K562 (cell line): ENCODE measurements around the gene BRPF1. TPM values are rescaled to one million over a fixed set of nuclear protein-coding genes. Genes with fewer than 3 reads are reported as not detected.

Experiments used
- CHCHD3 ChIP-seq: fragments of 250-450 bp; sonication (Bioruptor Pico); IDR thresholded peaks from 2 replicates; pipeline ENCODE4 v2.1.2; 2022; ENCODE audit warnings: mild to moderate bottlenecking
- FOXM1 ChIP-seq, 2 experiments: fragments of 450-650 bp in 1 of 2; sonication (generic) in 1 of 2; formaldehyde crosslinking in 1 of 2; IDR thresholded peaks; 2 replicates each; pipeline versions ENCODE4 v1.6.1 to v1.9.0; 2017 to 2022; ENCODE audit warnings: low read depth in 2 of 2, mild to moderate bottlenecking in 2 of 2, missing genetic modification reagents in 1 of 2, moderate library complexity in 1 of 2
- GATA2 ChIP-seq: sonication (generic); formaldehyde crosslinking; IDR thresholded peaks from 2 replicates; pipeline ENCODE4 v1.4.0; 2020; ENCODE audit warnings: mild to moderate bottlenecking, missing genetic modification reagents
- HNRNPK ChIP-seq: fragments of 200-400 bp; formaldehyde crosslinking; IDR thresholded peaks from one replicate; pipeline ENCODE4 v1.6.1; 2018; ENCODE audit warnings: mild to moderate bottlenecking, low read depth, low read length; ENCODE audit not compliant: poor library complexity, severe bottlenecking
- IRF1 ChIP-seq: sonication (generic); formaldehyde crosslinking; IDR thresholded peaks from 2 replicates; pipeline ENCODE4 v1.8.0; 2022; ENCODE audit warnings: missing genetic modification reagents, mild to moderate bottlenecking, borderline replicate concordance
- MAX ChIP-seq: sonication (generic); formaldehyde crosslinking; IDR thresholded peaks from 2 replicates; pipeline ENCODE4 v1.9.0; 2022; ENCODE audit warnings: mild to moderate bottlenecking, missing genetic modification reagents
- MECOM ChIP-seq: fragments of 250-450 bp; sonication (Bioruptor Pico); IDR thresholded peaks from 2 replicates; pipeline ENCODE4 v1.8.0; 2022; ENCODE audit warnings: inconsistent platforms
- NCOA2 ChIP-seq, 2 experiments: fragments of 450-650 bp; IDR thresholded peaks; 2 replicates each; pipeline ENCODE4 v1.6.1; 2018; ENCODE audit warnings: mild to moderate bottlenecking in 2 of 2, moderate library complexity in 1 of 2; ENCODE audit not compliant: partially characterized antibody in 2 of 2
- PML ChIP-seq: IDR thresholded peaks from 2 replicates; pipeline ENCODE4 v1.6.1; 2012; ENCODE audit warnings: low read length, inconsistent platforms
- PRMT5 ChIP-seq: sonication (generic); formaldehyde crosslinking; IDR thresholded peaks from 2 replicates; pipeline ENCODE4 v1.5.0; 2020; ENCODE audit warnings: missing genetic modification reagents
- RBM34 ChIP-seq: fragments of 200-400 bp; formaldehyde crosslinking; IDR thresholded peaks from 2 replicates; pipeline ENCODE4 v1.6.1; 2018; ENCODE audit warnings: low read length, borderline replicate concordance; ENCODE audit not compliant: insufficient read depth
- SIRT6 ChIP-seq: IDR thresholded peaks from one replicate; pipeline ENCODE4 v1.6.1; 2012; ENCODE audit warnings: low read depth, mild to moderate bottlenecking, control low read depth, inconsistent platforms, low read length, moderate library complexity
- SNIP1 ChIP-seq: fragments of 450-650 bp; IDR thresholded peaks from 2 replicates; pipeline ENCODE4 v1.7.1; 2017; ENCODE audit warnings: low read depth, mild to moderate bottlenecking
- TEAD1 ChIP-seq, 2 experiments: fragments of 450-650 bp in 1 of 2; sonication (generic) in 1 of 2; formaldehyde crosslinking; IDR thresholded peaks; 2 replicates each; pipeline versions ENCODE4 v1.4.0 to v1.8.0; 2020 to 2022; ENCODE audit warnings: mild to moderate bottlenecking in 2 of 2, missing genetic modification reagents in 1 of 2
- ZNF217 ChIP-seq: sonication (generic); formaldehyde crosslinking; IDR thresholded peaks from 2 replicates; pipeline ENCODE4 v1.8.0; 2022; ENCODE audit warnings: mild to moderate bottlenecking, missing genetic modification reagents
- ZNF23 ChIP-seq: fragments of 250-450 bp; sonication (Bioruptor Pico); IDR thresholded peaks from 2 replicates; pipeline ENCODE4 v1.4.0; 2020; ENCODE audit warnings: mild to moderate bottlenecking
- ZNF449 ChIP-seq: fragments of 250-450 bp; sonication (Bioruptor Pico); IDR thresholded peaks from 2 replicates; pipeline ENCODE4 v1.8.0; 2022; ENCODE audit warnings: moderate library complexity, mild to moderate bottlenecking, inconsistent platforms
- ZNF592 ChIP-seq: fragments of 450-650 bp; IDR thresholded peaks from 2 replicates; pipeline ENCODE4 v1.6.1; 2017; ENCODE audit warnings: antibody characterized with exemption, mild to moderate bottlenecking
- ZNF655 ChIP-seq: fragments of 250-450 bp; sonication (Bioruptor Pico); IDR thresholded peaks from 2 replicates; pipeline ENCODE4 v1.5.0; 2021
- ZNF79 ChIP-seq: fragments of 250-450 bp; sonication (Bioruptor Pico); IDR thresholded peaks from 2 replicates; pipeline ENCODE4 v1.4.0; 2020; ENCODE audit warnings: low read depth, mild to moderate bottlenecking, moderate library complexity
- polyA plus RNA-seq, 8 experiments: library from polyadenylated mRNA; depleted of rRNA in 4 of 8; stranded (reverse) in 5 of 8; unstranded in 3 of 8; fragments of >200 nt; fragmentation: Nextera tagmentation in 2 of 8; fragmentation: Illumina TruSeq in 1 of 8; extraction: Ambion mirVana in 2 of 8; extraction: Trizol in 1 of 8; gene quantifications; 2 replicates each; pipeline versions ENCODE4 v1.2.1 to v1.2.3, GENCODE V29; 2011 to 2014; ENCODE audit warnings: inconsistent platforms in 1 of 8, missing spikeins in 1 of 8
- total RNA-seq, 7 experiments: library from RNA; depleted of rRNA in 6 of 7; stranded (reverse); fragments of >200 nt in 6 of 7; fragmentation: Illumina TruSeq in 2 of 7; extraction: Trizol in 2 of 7; gene quantifications; 2 replicates each; pipeline versions ENCODE4 v1.2.1 to v1.2.3, GENCODE V29; 2011 to 2021; ENCODE audit warnings: low replicate concordance in 1 of 7

Gene BRPF1
- total and polyA plus RNA-seq, 9 of the 15 experiments (the other 6 are each of a cell fraction or from before 2014, with no cell fraction given): 1.1 to 40.2 (median 23.5) TPM

- no peak for TF ChIP-seq MECOM
- TF ChIP-seq NCOA2 (IDR thresholded peaks at IDR 0.05; ENCODE audit: partially characterized antibody in 2 of 2): no peak
- TF ChIP-seq PML: no peak
- TF ChIP-seq RBM34: no peak
- no peak for TF ChIP-seq SIRT6
- no peak for TF ChIP-seq FOXM1 (IDR thresholded peaks at IDR 0.05; ENCODE audit: low read depth)
- TF ChIP-seq FOXM1 (CRISPR knock-in tag; IDR thresholded peaks at IDR 0.05; ENCODE audit: low read depth): no peak
- no peak for TF ChIP-seq ZNF217 (CRISPR knock-in tag)
- TF ChIP-seq GATA2 (CRISPR knock-in tag): peak; percentile 84
- no peak for TF ChIP-seq HNRNPK
- no peak for TF ChIP-seq ZNF79 (CRISPR knock-in tag)
- no peak for TF ChIP-seq SNIP1
- TF ChIP-seq ZNF23: no peak
- TF ChIP-seq CHCHD3 (CRISPR knock-in tag): no peak
- no peak for TF ChIP-seq MAX (CRISPR knock-in tag)
- peak in 1 of 2 experiments; percentile 47; a peak in 1 of 4 replicates for TF ChIP-seq TEAD1 (CRISPR knock-in tag; IDR thresholded peaks at IDR 0.05)
- TF ChIP-seq PRMT5 (CRISPR knock-in tag): no peak
- no peak for TF ChIP-seq ZNF592
- no peak for TF ChIP-seq IRF1 (CRISPR knock-in tag)
- TF ChIP-seq ZNF449 (CRISPR knock-in tag): no peak
- TF ChIP-seq ZNF655: no peak
Observed at GRCh38 chr3:9785602-9786001, 54.1 kb downstream of the BRPF1 start (continued).
